Left colon (tissue), 2 donors: ENCODE data around the gene TXNRD3. TPM values are rescaled to one million over a fixed set of nuclear protein-coding genes. Genes with fewer than 3 reads are reported as not detected.
A peak's percentile ranks its signal among the peaks of the same experiment; 100 is the strongest.

Experiments used
- ATAC-seq: fragments of 200-7000 bp; cut with Tn5 transposase; one replicate; pipeline ENCODE4 v1.9.1; 2020; ENCODE audit warnings: mild to moderate bottlenecking, moderate library complexity
- DNase-seq, 2 donors: peaks; one replicate each; pipeline ENCODE4 v3.0.0-alpha.2; 2020
- intact Hi-C, 2 donors: fragments of 100-400 bp; cut with DNase I in 1 of 2; cut with micrococcal nuclease in 1 of 2; formaldehyde crosslinking; loops; one replicate each; pipeline versions ENCODE4 v1.11.2 to v1.14.0; 2022; cut with DNase I, micrococcal nuclease
- total RNA-seq, 2 donors: library from RNA; stranded (reverse); fragmentation: NEBNext Ultra II Directional; extraction: Animal tissue kit (Norgen Biotek cat#: 25700); gene quantifications; one replicate each; pipeline ENCODE4 v1.2.1, GENCODE V29; 2021
- donor health status: DM: no; HTN: no; CAD: no.
- donor health status: DM: yes; HTN: yes; CAD: no.

Gene TXNRD3
- total RNA-seq, 2 donors from 2014 or later = 4.8 to 5.0 TPM

DNA sequence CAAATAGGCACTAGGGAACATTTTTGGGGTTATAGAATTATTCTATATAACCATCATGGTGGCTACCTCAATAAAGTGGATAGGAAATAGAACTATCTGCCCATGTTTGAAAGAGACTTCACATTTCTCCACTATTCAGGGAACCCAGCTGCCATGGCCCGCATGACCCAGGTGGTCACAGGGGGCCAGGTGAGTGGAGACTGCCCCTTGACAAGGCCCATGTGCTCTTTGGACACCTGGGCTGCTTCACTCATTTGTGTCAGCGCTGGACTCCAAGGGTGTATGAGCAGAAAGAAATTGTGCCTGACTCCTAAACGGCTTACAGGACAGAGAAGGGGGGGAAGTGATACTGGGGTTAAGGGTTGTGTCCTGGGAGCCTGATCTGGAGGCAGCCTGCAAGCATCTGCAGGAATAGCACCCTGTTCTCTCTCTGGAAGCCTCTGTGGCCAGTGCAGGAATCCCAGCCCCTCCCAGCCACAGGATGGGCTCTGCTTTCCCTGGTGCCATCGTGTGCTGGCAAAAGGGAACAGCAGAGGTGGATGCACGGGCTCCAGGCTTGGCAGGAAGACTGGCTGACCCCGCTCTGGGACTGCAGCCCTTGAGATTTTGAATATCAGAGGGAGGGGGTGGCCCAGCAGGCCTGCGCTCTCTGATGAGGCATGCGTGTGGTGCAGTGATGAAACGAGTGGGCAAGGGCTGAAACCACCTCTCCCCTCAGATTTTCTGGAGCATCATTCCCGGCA is 87.1 kb downstream of the TXNRD3 start:
- intact Hi-C loops = no loop called here
- ATAC-seq (peak; percentile 44), DNase-seq (no peak)

DNA sequence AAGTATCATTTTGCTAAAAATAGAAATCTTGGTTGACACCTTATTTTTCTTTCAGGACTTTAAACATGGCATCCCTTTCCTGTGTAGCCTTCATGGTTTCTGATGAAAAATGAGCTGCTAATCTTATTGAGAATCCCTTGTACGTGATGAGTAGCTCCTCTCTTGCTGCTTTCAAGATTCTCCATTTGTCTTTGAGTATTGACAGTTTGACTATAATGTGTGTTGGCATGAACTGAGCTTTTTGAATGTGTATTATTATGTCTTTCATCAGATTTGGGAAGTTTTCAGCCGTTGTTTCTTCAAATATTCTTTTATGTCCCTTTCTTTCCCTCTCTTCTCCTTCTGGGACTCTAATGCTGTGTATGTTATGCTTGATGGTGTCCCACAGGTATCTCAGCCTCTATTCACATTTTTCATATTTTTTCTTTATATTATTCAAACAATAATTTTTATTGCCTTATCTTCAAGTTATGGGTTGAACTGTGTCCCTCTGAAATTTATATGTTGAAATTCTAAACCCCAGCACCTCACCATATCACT is 92.1 kb downstream of the TXNRD3 start:
- DNase-seq (no peak), ATAC-seq (no peak)
- intact Hi-C loops = no loop called here

DNA sequence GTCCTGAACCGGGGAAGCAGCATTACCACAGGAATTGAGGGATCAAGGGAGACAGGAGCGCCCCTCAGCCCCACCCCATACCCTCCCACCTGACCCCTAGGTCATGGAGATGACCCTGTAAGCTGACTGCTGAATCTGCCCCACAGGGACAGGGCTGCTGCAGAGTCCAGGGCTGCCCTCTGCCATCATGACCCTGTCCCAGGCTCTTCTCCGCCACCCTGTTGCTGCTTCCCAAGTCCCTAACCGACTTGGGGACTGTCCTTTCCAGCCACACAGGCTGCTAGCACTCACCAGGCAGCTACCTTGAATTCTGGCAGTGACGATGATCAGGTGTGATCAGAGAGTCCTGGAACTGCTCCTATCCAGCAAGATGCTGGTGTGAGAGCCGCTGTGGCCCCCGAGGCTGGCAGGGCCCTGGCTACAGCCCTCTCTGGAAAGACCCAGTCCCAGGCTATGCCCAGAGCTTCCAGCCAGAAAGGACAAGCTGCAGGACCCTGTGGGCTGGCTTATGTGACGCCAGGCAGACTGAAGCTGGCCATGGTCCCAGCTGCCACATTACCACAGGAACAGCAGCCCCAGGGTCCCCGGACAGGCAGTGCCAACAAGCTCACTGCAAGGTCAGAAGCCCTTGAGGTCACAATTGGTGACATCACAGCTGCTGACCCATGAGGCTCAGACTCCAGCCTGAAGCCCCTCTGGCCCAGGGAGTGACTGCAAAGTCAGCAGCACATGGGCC is 96.4 kb downstream of the TXNRD3 start, which contains the start of gene C3orf22:
C3orf22 (minus strand) TSS at position 597 of the 736 bp plus-strand sequence. CDS start 5,542 bp downstream, outside the sequence.
- DNase-seq (peak in 1 of 2 donors; percentile 12), ATAC-seq (no peak)
- intact Hi-C loops = no loop called here

DNA sequence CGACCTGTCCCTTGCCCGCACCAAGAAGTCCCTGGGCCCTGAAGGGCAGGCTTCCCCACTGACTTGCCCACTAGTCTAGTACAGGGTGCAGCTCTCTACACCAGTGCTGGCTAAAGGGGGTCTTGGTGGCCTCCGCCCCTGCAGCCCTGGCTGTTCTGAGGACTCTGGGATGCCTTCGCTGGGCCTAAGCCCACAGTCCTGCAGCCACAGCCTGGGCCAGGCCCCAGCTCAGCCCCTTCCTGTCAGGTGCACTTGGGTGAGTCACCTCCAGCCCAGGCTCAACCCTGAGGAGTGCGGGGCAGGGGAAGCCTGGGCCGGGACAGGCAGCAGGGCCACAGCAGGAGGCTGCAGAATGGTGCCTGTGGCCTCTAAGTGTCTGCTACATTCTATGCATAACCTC is 97.2 kb downstream of the TXNRD3 start:
- DNase-seq (no peak), ATAC-seq (no peak)
- intact Hi-C loops = no loop called here

- DNase-seq = peak in 1 of 2 donors; percentile 17
- ATAC-seq = no peak
- intact Hi-C loops = no loop called here
These were observed 97.5 kb downstream of the TXNRD3 start for GRCh38 chr3:126557415-126557745.

Other genes starting within 250 kb of the TXNRD3 start
- 10 to 100 TPM; 25.7 to 30.2 TPM for gene ZXDC, start 179.2 kb downstream of the TXNRD3 start, total RNA-seq
- not detected for gene UROC1, start 137.4 kb downstream of the TXNRD3 start, total RNA-seq
- 1 to 10 TPM; 1.8 to 4.3 TPM for gene CHST13, start 131.0 kb downstream of the TXNRD3 start, total RNA-seq
- gene C3orf22, start 96.2 kb downstream of the TXNRD3 start, total RNA-seq = not detected
- 10 to 100 TPM in 1 of 2 donors, 1 to 10 TPM in 1; 8.9 to 11.4 TPM for gene CHCHD6, start 49.1 kb upstream of the TXNRD3 start, total RNA-seq